HCT116 (cell line): Measurements from ENCODE around the gene CALU. TPM values are rescaled to one million over a fixed set of nuclear protein-coding genes. Genes with fewer than 3 reads are reported as not detected.

Experiments
- ATAC-seq: fragments of 200-7000 bp; cut with Tn5 transposase; 2 replicates; pipeline ENCODE4 v1.9.1; 2020; ENCODE audit warnings: mild to moderate bottlenecking, moderate library complexity
- BruUV-seq: library from RNA; stranded (reverse); fragments of 400-500 nt; replicated peaks from 2 replicates; lab custom pipeline; 2021; lab: Mats Ljungman, UMichigan
- CTCF ChIA-PET: fragments of 300-600 bp; sonication (Branson Sonifier 250); formaldehyde crosslinking; loops from one replicate; lab custom pipeline; 2021; ENCODE audit warnings: antibody characterized with exemption; lab: Charles Lee
- POLR2A ChIA-PET: fragments of 300-600, 350-600 bp; sonication (Branson Sonifier 250); formaldehyde crosslinking; loops from one replicate; lab custom pipeline; 2021; ENCODE audit warnings: antibody characterized with exemption; lab: Charles Lee
- RAD21 ChIA-PET, 2 experiments: fragments of 300-600 bp; sonication (Branson Sonifier 250); formaldehyde crosslinking; loops; one replicate each; lab custom pipeline; 2023; ENCODE audit warnings: low total read pairs in 2 of 2; ENCODE audit not compliant: uncharacterized antibody in 2 of 2, unreplicated experiment in 2 of 2, low non-redundant PET in 1 of 2; lab: Charles Lee
- DNase-seq: peaks from one replicate; pipeline ENCODE4 v3.0.0-alpha.2; 2010; ENCODE audit warnings: low read depth, low spot score
- H2AFZ ChIP-seq: fragments of 200-600 bp; shearing (Covaris generic), sonication (generic); 2 replicates; pipeline ENCODE4 v1.6.1; 2017; ENCODE audit warnings: low read depth, mixed run types, mixed read lengths, antibody characterized with exemption, low read length; ENCODE audit not compliant: poor library complexity, severe bottlenecking
- H3K27ac ChIP-seq: 2 replicates; pipeline ENCODE4 v1.5.1; 2012; ENCODE audit warnings: low read depth, low read length
- H3K27me3 ChIP-seq: fragments of 200-600 bp; sonication (generic); 2 replicates; pipeline ENCODE4 v1.6.1; 2016; ENCODE audit warnings: mixed run types, low read length, mixed read lengths; ENCODE audit not compliant: insufficient read depth
- H3K36me3 ChIP-seq, 2 experiments: fragments of 200-500 bp in 1 of 2; fragments of 200-600 bp in 1 of 2; sonication (Bioruptor generic) in 1 of 2; sonication (generic) in 1 of 2; 2 replicates each; pipeline versions ENCODE4 v1.5.1 to v1.6.1; 2014 to 2016; ENCODE audit warnings: low read length in 2 of 2, inconsistent platforms in 1 of 2, mixed read lengths in 1 of 2, mixed run types in 1 of 2; ENCODE audit not compliant: insufficient read depth in 2 of 2, control insufficient read depth in 1 of 2
- H3K4me1 ChIP-seq, 2 experiments: fragments of 200-600 bp in 1 of 2; sonication (generic) in 1 of 2; 2 replicates each; pipeline versions ENCODE4 v1.5.1 to v1.6.1; 2012 to 2017; ENCODE audit warnings: low read length in 2 of 2, inconsistent platforms in 1 of 2, mild to moderate bottlenecking in 1 of 2, mixed read lengths in 1 of 2, mixed run types in 1 of 2, moderate library complexity in 1 of 2; ENCODE audit not compliant: insufficient read depth in 2 of 2, control insufficient read depth in 1 of 2
- H3K4me2 ChIP-seq: fragments of 200-600 bp; sonication (generic); 2 replicates; pipeline ENCODE4 v1.6.1; 2017; ENCODE audit warnings: mixed run types, low read length, mixed read lengths
- H3K4me3 ChIP-seq, 2 experiments: fragments of 200-600 bp in 1 of 2; sonication (generic) in 1 of 2; replicated peaks in 1 of 2; 2 replicates each; pipeline ENCODE4 v1.5.1; 2011 to 2016; ENCODE audit warnings: low read length in 2 of 2, control low read depth in 1 of 2, low read depth in 1 of 2, mild to moderate bottlenecking in 1 of 2, mixed read lengths in 1 of 2, mixed run types in 1 of 2
- H3K79me2 ChIP-seq: fragments of 200-600 bp; sonication (generic); 2 replicates; pipeline ENCODE4 v1.6.1; 2017; ENCODE audit warnings: mild to moderate bottlenecking, mixed run types, low read length, moderate library complexity, mixed read lengths; ENCODE audit not compliant: insufficient read depth
- H3K9ac ChIP-seq: fragments of 200-600 bp; sonication (generic); 2 replicates; pipeline ENCODE4 v1.6.1; 2016; ENCODE audit warnings: low read length, mixed read lengths
- H3K9me2 ChIP-seq: fragments of 200-600 bp; sonication (generic), shearing (Covaris generic); 2 replicates; pipeline ENCODE4 v1.6.1; 2017; ENCODE audit warnings: mixed run types, mild to moderate bottlenecking, moderate library complexity; ENCODE audit not compliant: insufficient read depth
- H3K9me3 ChIP-seq, 2 experiments: fragments of 200-500 bp in 1 of 2; fragments of 200-600 bp in 1 of 2; sonication (Bioruptor generic) in 1 of 2; sonication (generic) in 1 of 2; 2 replicates each; pipeline ENCODE4 v1.6.1; 2014 to 2017; ENCODE audit warnings: low read length in 2 of 2, mixed read lengths in 2 of 2, inconsistent platforms in 1 of 2, low read depth in 1 of 2, mild to moderate bottlenecking in 1 of 2, mixed run types in 1 of 2, moderate library complexity in 1 of 2; ENCODE audit not compliant: control insufficient read depth in 1 of 2, insufficient read depth in 1 of 2
- H4K20me1 ChIP-seq: fragments of 200-600 bp; sonication (generic), shearing (Covaris generic); 2 replicates; pipeline ENCODE4 v1.6.1; 2017; ENCODE audit warnings: mixed run types, mild to moderate bottlenecking, moderate library complexity; ENCODE audit not compliant: insufficient read depth
- EZH2 ChIP-seq: fragments of 200-600 bp; sonication (generic); IDR thresholded peaks from 2 replicates; pipeline ENCODE4 v1.6.1; 2017; ENCODE audit warnings: antibody characterized with exemption, mixed run types
- FOSL1 ChIP-seq: IDR thresholded peaks from 2 replicates; pipeline ENCODE4 v1.6.1; 2012; ENCODE audit warnings: low read depth
- JUND ChIP-seq: IDR thresholded peaks from 2 replicates; pipeline ENCODE4 v1.6.1; 2012
- MAX ChIP-seq: IDR thresholded peaks from 2 replicates; pipeline ENCODE4 v1.6.1; 2012
- intact Hi-C: fragments of 100-400 bp; cut with micrococcal nuclease; formaldehyde crosslinking; loops from 2 replicates; pipeline ENCODE4 v1.10.0; 2022
- total RNA-seq: library from RNA; stranded (reverse); gene quantifications from one replicate; pipeline ENCODE4 v1.2.1, GENCODE V29; 2021; ENCODE audit not compliant: unreplicated experiment
- TF ChIP-seq, protein P1 (sequence below): IDR thresholded peaks from 2 replicates; pipeline ENCODE4 v1.6.1; 2012; ENCODE audit warnings: low read depth

The CALU gene
- total RNA-seq, 1 experiment from 2014 or later: 106 TPM

DNA sequence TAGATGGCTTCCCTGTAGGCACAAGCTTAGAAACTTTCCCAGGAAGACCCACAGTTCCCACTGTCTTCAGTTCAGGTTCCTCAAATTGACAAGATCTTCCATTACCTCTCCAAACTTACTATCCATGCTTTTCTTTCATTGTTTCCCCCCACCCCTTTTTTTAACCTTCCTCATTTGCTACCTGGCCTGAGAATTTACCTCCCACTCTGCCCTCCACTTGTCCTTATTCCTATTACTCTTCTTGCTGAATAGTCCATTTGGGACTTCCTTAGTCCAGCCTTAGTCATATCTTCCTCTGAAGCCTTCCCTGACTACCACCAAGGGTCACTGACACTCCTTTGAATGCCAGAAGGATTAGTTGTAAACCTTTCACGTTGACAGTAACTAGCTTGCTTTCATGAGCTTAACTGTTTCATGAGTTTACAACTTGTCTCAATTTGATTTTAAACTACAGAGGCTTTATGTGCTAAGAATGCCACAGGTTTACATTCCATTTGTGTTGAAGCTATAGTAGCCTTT, 1.2 kb upstream of the CALU start:
- H4K20me1 ChIP-seq: peaks cover 23% of the 10 kb centered on the region; the same call in 1 of the 2 replicates
- no peak overlapping the region for H3K27ac ChIP-seq
- H3K79me2 ChIP-seq: peaks cover 38% of the 10 kb centered on the region
- DNase-seq: peak; percentile 13
- H3K4me1 ChIP-seq: peaks cover 10 to 45% of the 10 kb centered on the region in 2 experiments
- ChIA-PET CTCF (no interaction called here), POLR2A (interaction anchor here (0.5 to 1.5 kb wide), 3 partner anchors 19 to 231 kb away, joined by 3 read pairs; no protein-coding TSS in a partner anchor), RAD21 (no interaction called here)
- H3K4me3 ChIP-seq: no peak overlapping the region
- TF ChIP-seq, protein P1, sequence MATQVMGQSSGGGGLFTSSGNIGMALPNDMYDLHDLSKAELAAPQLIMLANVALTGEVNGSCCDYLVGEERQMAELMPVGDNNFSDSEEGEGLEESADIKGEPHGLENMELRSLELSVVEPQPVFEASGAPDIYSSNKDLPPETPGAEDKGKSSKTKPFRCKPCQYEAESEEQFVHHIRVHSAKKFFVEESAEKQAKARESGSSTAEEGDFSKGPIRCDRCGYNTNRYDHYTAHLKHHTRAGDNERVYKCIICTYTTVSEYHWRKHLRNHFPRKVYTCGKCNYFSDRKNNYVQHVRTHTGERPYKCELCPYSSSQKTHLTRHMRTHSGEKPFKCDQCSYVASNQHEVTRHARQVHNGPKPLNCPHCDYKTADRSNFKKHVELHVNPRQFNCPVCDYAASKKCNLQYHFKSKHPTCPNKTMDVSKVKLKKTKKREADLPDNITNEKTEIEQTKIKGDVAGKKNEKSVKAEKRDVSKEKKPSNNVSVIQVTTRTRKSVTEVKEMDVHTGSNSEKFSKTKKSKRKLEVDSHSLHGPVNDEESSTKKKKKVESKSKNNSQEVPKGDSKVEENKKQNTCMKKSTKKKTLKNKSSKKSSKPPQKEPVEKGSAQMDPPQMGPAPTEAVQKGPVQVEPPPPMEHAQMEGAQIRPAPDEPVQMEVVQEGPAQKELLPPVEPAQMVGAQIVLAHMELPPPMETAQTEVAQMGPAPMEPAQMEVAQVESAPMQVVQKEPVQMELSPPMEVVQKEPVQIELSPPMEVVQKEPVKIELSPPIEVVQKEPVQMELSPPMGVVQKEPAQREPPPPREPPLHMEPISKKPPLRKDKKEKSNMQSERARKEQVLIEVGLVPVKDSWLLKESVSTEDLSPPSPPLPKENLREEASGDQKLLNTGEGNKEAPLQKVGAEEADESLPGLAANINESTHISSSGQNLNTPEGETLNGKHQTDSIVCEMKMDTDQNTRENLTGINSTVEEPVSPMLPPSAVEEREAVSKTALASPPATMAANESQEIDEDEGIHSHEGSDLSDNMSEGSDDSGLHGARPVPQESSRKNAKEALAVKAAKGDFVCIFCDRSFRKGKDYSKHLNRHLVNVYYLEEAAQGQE: no peak
- peak; percentile 16; the same call in 1 of the 2 replicates for TF ChIP-seq FOSL1
- no peak for TF ChIP-seq MAX
- TF ChIP-seq JUND: no peak
- no peak for TF ChIP-seq EZH2
- peak overlapping the region; percentile 89 for H3K4me2 ChIP-seq
- H3K36me3 ChIP-seq: no peaks in the 10 kb centered on the region
- BruUV-seq: no TSS peak
- no peaks in the 10 kb centered on the region for H3K9me2 ChIP-seq
- H3K9me3 ChIP-seq: no peaks in the 10 kb centered on the region
- intact Hi-C loops: no loop called here
- H3K27me3 ChIP-seq: no peaks in the 10 kb centered on the region
- H3K9ac ChIP-seq: peak overlapping the region; percentile 91
- no peak overlapping the region for H2AFZ ChIP-seq
- no peak for ATAC-seq
